CD14-positive monocyte (primary cell): Measurements from ENCODE around the gene KREMEN1. TPM values are rescaled to one million over a fixed set of nuclear protein-coding genes. Genes with fewer than 3 reads are reported as not detected.

Experiments
- DNase-seq, 3 donors: peaks; one replicate each; pipeline ENCODE4 v3.0.0-alpha.2; 2011 to 2022
- H2AFZ ChIP-seq: 2 replicates; pipeline ENCODE4 v1.6.0; 2012; ENCODE audit warnings: mild to moderate bottlenecking, low read depth, low read length, inconsistent platforms; ENCODE audit not compliant: insufficient read depth, poor library complexity, severe bottlenecking
- H3K27ac ChIP-seq, 2 donors: 1 replicate in 1 of 2; 2 replicates in 1 of 2; pipeline ENCODE4 v1.5.1; 2012 to 2013; ENCODE audit warnings: low read length in 2 of 2, control low read depth in 1 of 2, inconsistent platforms in 1 of 2, low read depth in 1 of 2, mild to moderate bottlenecking in 1 of 2
- H3K27me3 ChIP-seq, 2 donors: one replicate each; pipeline versions ENCODE4 v1.6.0 to v1.6.1; 2011 to 2013; ENCODE audit warnings: low read length in 2 of 2; ENCODE audit not compliant: control insufficient read depth in 2 of 2, insufficient read depth in 2 of 2
- H3K36me3 ChIP-seq, 2 donors: replicated peaks in 1 of 2; 1 replicate in 1 of 2; 2 replicates in 1 of 2; pipeline versions ENCODE4 v1.5.1 to v1.6.1; 2012 to 2013; ENCODE audit warnings: low read length in 2 of 2, control low read depth in 1 of 2, inconsistent platforms in 1 of 2, mild to moderate bottlenecking in 1 of 2; ENCODE audit not compliant: insufficient read depth in 2 of 2, control insufficient read depth in 1 of 2
- H3K4me1 ChIP-seq, 2 donors: 1 replicate in 1 of 2; 2 replicates in 1 of 2; pipeline versions ENCODE4 v1.5.1 to v1.6.1; 2012 to 2013; ENCODE audit warnings: low read length in 2 of 2, control low read depth in 1 of 2, inconsistent platforms in 1 of 2, mild to moderate bottlenecking in 1 of 2, moderate library complexity in 1 of 2; ENCODE audit not compliant: insufficient read depth in 2 of 2, control insufficient read depth in 1 of 2
- H3K4me2 ChIP-seq: replicated peaks from 2 replicates; pipeline ENCODE3; 2012; ENCODE audit warnings: low read length, moderate library complexity, mild to moderate bottlenecking; ENCODE audit not compliant: poor library complexity, severe bottlenecking; ENCODE audit errors: extremely low read depth
- H3K4me3 ChIP-seq, 3 experiments: fragments of 200-600 bp in 1 of 3; sonication (generic) in 1 of 3; replicated peaks in 1 of 3; 1 replicate in 2 of 3; 2 replicates in 1 of 3; pipeline ENCODE4 v1.5.1; 2011 to 2013; ENCODE audit warnings: low read length in 3 of 3, mild to moderate bottlenecking in 3 of 3, control low read depth in 2 of 3, low read depth in 2 of 3, inconsistent platforms in 1 of 3, moderate library complexity in 1 of 3
- H3K79me2 ChIP-seq: 2 replicates; pipeline ENCODE4 v1.6.0; 2012; ENCODE audit warnings: mild to moderate bottlenecking, control low read depth, inconsistent platforms, low read length, moderate library complexity; ENCODE audit not compliant: insufficient read depth
- H3K9ac ChIP-seq: 2 replicates; pipeline ENCODE4 v1.6.0; 2017; ENCODE audit warnings: low read length, mild to moderate bottlenecking; ENCODE audit not compliant: insufficient read depth, poor library complexity, severe bottlenecking
- H3K9me3 ChIP-seq, 2 donors: replicated peaks in 1 of 2; 1 replicate in 1 of 2; 2 replicates in 1 of 2; pipeline versions ENCODE4 v1.5.1 to v1.6.1; 2012 to 2013; ENCODE audit warnings: low read length in 2 of 2, control low read depth in 1 of 2; ENCODE audit not compliant: control insufficient read depth in 1 of 2, insufficient read depth in 1 of 2
- H4K20me1 ChIP-seq: 2 replicates; pipeline ENCODE4 v1.6.0; 2012; ENCODE audit warnings: mild to moderate bottlenecking, low read length, control low read depth, moderate library complexity; ENCODE audit not compliant: insufficient read depth
- H3K27ac Mint-ChIP-seq, 7 donors: one replicate each; pipeline ENCODE4 v1.8.0; 2020; ENCODE audit warnings: mild to moderate bottlenecking in 7 of 7, mixed read lengths in 7 of 7, moderate library complexity in 6 of 7, inconsistent platforms in 2 of 7
- H3K27me3 Mint-ChIP-seq, 3 donors: one replicate each; pipeline ENCODE4 v1.8.0; 2021 to 2022; ENCODE audit warnings: low read depth in 3 of 3, mild to moderate bottlenecking in 3 of 3, mixed read lengths in 3 of 3, moderate library complexity in 3 of 3, inconsistent platforms in 1 of 3
- H3K36me3 Mint-ChIP-seq, 2 donors: one replicate each; pipeline ENCODE4 v1.8.0; 2020; ENCODE audit warnings: mixed read lengths in 2 of 2, inconsistent platforms in 1 of 2, mild to moderate bottlenecking in 1 of 2
- H3K4me1 Mint-ChIP-seq: one replicate; pipeline ENCODE4 v1.8.0; 2020; ENCODE audit warnings: mild to moderate bottlenecking, mixed read lengths
- H3K4me3 Mint-ChIP-seq, 2 donors: one replicate each; pipeline ENCODE4 v1.8.0; 2020; ENCODE audit warnings: mild to moderate bottlenecking in 2 of 2, mixed read lengths in 2 of 2, moderate library complexity in 1 of 2
- H3K9me3 Mint-ChIP-seq, 7 donors: one replicate each; pipeline ENCODE4 v1.8.0; 2020 to 2022; ENCODE audit warnings: mixed read lengths in 7 of 7, mild to moderate bottlenecking in 6 of 7, moderate library complexity in 6 of 7, inconsistent platforms in 2 of 7
- WGBS: methylation state at CpG from one replicate; pipeline ENCODE4 v1.1.5; 2013; ENCODE audit warnings: missing lambda C conversion rate; ENCODE audit not compliant: insufficient coverage; 5-methylcytosine and 5-hydroxymethylcytosine counted together
- intact Hi-C, 2 donors: fragments of 100-400 bp; cut with micrococcal nuclease; formaldehyde crosslinking; loops; one replicate each; pipeline versions ENCODE4 v1.15.0 to v1.15.1; 2023
- polyA plus RNA-seq, 3 donors: library from polyadenylated mRNA; depleted of rRNA in 1 of 3; unstranded in 2 of 3; stranded (reverse) in 1 of 3; fragments of 300-500 nt in 2 of 3; fragments of >200 nt in 1 of 3; fragmentation: Illumina TruSeq in 2 of 3; gene quantifications; 1 replicate in 2 of 3; 2 replicates in 1 of 3; pipeline ENCODE4 v1.2.3, GENCODE V29; 2012 to 2021
- TF ChIP-seq, protein P1 (sequence below): fragments of 200-600 bp; IDR thresholded peaks from one replicate; pipeline ENCODE4 v1.8.0; 2022; ENCODE audit warnings: antibody characterized with exemption, mild to moderate bottlenecking

KREMEN1 gene
- polyA plus RNA-seq, 3 donors, result 0.47 to 1.6 (median 0.69) TPM

DNA sequence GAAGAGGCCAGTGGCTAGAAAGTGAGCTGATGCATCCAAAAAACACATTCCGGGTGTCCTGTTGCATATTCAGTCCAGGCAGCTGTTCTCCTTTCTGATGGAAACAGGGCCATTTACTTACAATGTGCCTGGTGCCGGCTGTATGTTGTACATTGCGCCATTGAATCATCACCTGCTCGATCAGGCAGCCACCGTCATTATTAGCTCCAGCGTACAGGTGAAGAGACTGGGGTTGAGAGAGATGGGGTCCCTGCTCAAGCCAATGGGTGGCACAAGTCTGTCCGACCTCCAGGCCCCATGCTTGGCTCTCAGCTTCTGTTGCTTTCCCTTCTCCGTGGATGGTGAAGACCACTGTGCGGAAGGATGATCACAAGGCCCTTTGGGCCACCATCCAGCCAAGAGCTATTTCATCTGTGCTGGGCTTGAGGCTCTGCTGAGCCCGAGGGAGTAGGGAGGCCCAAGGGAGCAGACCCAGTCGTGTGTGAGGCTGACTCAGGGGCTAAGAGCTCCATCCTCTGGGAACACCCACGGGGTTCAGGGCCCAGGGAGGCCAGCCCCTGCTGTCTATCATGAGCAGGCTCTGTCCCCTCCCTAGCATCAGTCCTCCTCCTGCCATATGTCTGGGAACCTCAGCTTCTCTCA is 112.1 kb downstream of the KREMEN1 start:
- Mint-ChIP-seq H3K4me1 (no peaks in the 10 kb centered on the region), H3K9me3 (no peaks in the 10 kb centered on the region), H3K4me3 (no peak overlapping the region), H3K36me3 (no peaks in the 10 kb centered on the region), H3K27ac (no peak overlapping the region), H3K27me3 (peaks cover 0 to 2% (median 0%) of the 10 kb centered on the region in 3 donors)
- Histone ChIP-seq H2AFZ (no peak overlapping the region), H3K9ac (no peak overlapping the region), H3K4me1 (no peaks in the 10 kb centered on the region), H3K27ac (no peak overlapping the region), H3K36me3 (no peaks in the 10 kb centered on the region), H3K9me3 (no peaks in the 10 kb centered on the region), H3K4me3 (no peak overlapping the region), H3K79me2 (no peaks in the 10 kb centered on the region), H4K20me1 (no peaks in the 10 kb centered on the region), H3K27me3 (no peaks in the 10 kb centered on the region), H3K4me2 (no peak overlapping the region)
- WGBS, result 98% methylated on average over 12 of the region's 12 CpGs
- intact Hi-C loops, result no loop called here
- TF ChIP-seq, protein P1, sequence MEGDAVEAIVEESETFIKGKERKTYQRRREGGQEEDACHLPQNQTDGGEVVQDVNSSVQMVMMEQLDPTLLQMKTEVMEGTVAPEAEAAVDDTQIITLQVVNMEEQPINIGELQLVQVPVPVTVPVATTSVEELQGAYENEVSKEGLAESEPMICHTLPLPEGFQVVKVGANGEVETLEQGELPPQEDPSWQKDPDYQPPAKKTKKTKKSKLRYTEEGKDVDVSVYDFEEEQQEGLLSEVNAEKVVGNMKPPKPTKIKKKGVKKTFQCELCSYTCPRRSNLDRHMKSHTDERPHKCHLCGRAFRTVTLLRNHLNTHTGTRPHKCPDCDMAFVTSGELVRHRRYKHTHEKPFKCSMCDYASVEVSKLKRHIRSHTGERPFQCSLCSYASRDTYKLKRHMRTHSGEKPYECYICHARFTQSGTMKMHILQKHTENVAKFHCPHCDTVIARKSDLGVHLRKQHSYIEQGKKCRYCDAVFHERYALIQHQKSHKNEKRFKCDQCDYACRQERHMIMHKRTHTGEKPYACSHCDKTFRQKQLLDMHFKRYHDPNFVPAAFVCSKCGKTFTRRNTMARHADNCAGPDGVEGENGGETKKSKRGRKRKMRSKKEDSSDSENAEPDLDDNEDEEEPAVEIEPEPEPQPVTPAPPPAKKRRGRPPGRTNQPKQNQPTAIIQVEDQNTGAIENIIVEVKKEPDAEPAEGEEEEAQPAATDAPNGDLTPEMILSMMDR, result no peak
- DNase-seq, result no peak

DNA sequence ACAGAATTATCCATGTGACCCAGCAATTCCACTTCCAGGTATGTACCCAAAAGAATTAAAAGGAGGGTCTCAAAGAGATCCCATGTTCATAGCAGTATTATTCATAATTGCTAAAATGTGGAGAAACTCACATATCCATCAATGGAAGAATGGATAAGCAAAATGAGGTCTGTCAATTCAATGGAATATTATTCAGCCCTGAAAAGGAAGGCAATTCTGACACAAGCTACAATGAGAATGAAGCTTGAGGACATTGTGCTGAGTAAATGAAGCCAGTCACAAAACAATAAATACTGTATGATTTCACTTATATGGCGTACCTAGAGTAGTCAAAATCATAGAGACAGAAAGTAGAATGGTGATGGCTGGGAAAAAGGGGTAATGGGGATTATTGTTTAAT is 113.5 kb downstream of the KREMEN1 start:
- TF ChIP-seq, protein P1, result no peak
- Histone ChIP-seq H4K20me1 (no peaks in the 10 kb centered on the region), H3K79me2 (no peaks in the 10 kb centered on the region), H3K36me3 (no peaks in the 10 kb centered on the region), H3K4me2 (no peak overlapping the region), H3K9me3 (no peaks in the 10 kb centered on the region), H3K9ac (no peak overlapping the region), H2AFZ (no peak overlapping the region), H3K27me3 (no peaks in the 10 kb centered on the region), H3K4me3 (no peak overlapping the region), H3K27ac (no peak overlapping the region), H3K4me1 (no peaks in the 10 kb centered on the region)
- Mint-ChIP-seq H3K36me3 (no peaks in the 10 kb centered on the region), H3K4me1 (no peaks in the 10 kb centered on the region), H3K27ac (no peak overlapping the region), H3K9me3 (no peaks in the 10 kb centered on the region), H3K27me3 (peaks cover 0 to 5% (median 0%) of the 10 kb centered on the region in 3 donors), H3K4me3 (no peak overlapping the region)
- intact Hi-C loops, result no loop called here
- no peak for DNase-seq
- no CpG with 5 or more reads among the region's 1 CpG for WGBS
